Measurements from ENCODE around the gene ERCC3.
A peak's percentile ranks its signal among the peaks of the same experiment; 100 is the strongest.

ERCC3 gene

GRCh38 chr2:127305990-127306585, 12.1 kb upstream of the ERCC3 start:
- no peak for DNase-seq
- Mint-ChIP-seq H3K27me3 (no peaks in the 10 kb centered on the region), H3K9me3 (no peaks in the 10 kb centered on the region), H3K27ac (peak overlapping the region in 1 of 2 donors; percentile 2), H3K4me1 (no peaks in the 10 kb centered on the region), H3K4me3 (no peak overlapping the region)
- no peak for ATAC-seq

GRCh38 chr2:127302168-127302567, 8.2 kb upstream of the ERCC3 start:
- no peak for ATAC-seq
- H3K9me3 Mint-ChIP-seq: no peaks in the 10 kb centered on the region
- no peak overlapping the region for H3K4me3 Mint-ChIP-seq

DNA sequence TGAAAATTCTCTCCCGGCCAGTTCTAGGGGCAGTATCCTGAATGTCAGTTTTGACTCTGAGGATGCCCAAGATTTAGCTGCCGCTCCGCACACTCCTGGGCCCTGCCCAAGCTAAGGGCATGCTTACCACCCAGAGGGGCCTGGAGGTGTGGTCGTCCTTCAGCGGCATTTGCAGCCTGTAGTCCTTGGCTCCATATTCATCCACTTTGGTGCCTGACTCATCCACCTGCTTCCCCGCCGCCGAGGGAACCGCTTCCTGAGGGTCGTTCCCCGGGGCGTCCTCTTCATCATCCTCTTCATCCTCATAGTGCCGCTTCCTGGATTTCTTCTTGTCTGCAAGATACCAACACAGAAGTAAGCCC, 577 bp downstream of the ERCC3 start:
- Mint-ChIP-seq H3K9me3 (no peaks in the 10 kb centered on the region), H3K4me1 (peaks cover 39% of the 10 kb centered on the region), H3K27me3 (no peaks in the 10 kb centered on the region), H3K27ac (peak overlapping the region; percentile 98 to 100), H3K4me3 (peak overlapping the region; percentile 98 to 100)
- ATAC-seq: peak; percentile 8
- no peak for DNase-seq

More at GRCh38 chr2:127302168-127302567, 8.2 kb upstream of the ERCC3 start:
- no peak for DNase-seq
- Mint-ChIP-seq H3K27ac (no peak overlapping the region), H3K4me1 (no peaks in the 10 kb centered on the region), H3K27me3 (no peaks in the 10 kb centered on the region)

DNA sequence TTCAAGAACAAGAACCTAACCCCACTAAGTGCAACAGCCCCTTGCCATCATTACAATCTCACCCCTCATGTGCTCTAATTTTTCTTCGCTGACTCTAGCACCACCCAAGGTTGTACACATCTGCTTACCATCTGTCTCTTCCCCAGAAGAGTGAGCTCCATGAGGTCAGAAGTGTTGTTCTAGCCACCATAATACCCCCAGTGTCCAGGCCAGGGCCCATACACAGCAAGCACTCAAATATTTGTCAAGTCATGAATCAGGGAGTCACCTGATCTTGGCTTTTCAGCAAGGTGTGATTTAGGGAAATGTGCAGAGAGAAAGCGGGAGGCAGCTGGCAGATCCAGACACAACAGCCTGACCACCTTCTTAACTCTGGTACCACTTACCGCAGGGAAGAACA, 5.7 kb downstream of the ERCC3 start:
- ATAC-seq (no peak), DNase-seq (no peak)
- H3K4me3 Mint-ChIP-seq: no peak overlapping the region
- H3K27ac Mint-ChIP-seq: peak overlapping the region in 1 of 2 donors; percentile 8
- H3K4me1 Mint-ChIP-seq: peaks cover 51% of the 10 kb centered on the region
- H3K9me3 Mint-ChIP-seq: peaks cover 8 to 13% of the 10 kb centered on the region in 2 donors
- no peaks in the 10 kb centered on the region for H3K27me3 Mint-ChIP-seq

DNA sequence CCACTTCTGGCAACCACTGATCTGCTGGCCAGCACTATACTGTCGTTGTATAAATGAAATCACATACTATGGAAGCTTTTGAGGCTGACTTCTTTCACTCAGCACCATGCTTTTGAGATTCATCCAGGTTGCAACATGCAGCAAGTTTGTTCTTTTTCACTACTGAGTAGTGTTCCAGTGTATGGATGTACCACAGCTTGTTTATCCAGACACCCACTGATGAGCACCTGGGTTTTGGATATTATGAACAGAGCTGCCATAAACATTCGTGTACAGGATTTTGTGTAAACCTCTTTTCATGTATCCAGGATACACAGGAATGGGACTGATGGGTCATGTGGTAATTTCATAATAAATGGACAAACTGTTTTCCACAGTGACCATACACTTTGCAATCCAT, 10.7 kb downstream of the ERCC3 start:
- Mint-ChIP-seq H3K27ac (no peak overlapping the region), H3K4me3 (no peak overlapping the region), H3K27me3 (no peaks in the 10 kb centered on the region)

GRCh38 chr2:127280693-127281092, 13.3 kb downstream of the ERCC3 start:
- Mint-ChIP-seq H3K27ac (peak overlapping the region in 1 of 2 donors; percentile 14), H3K9me3 (peaks cover 8 to 13% of the 10 kb centered on the region in 2 donors), H3K4me1 (peaks cover 44% of the 10 kb centered on the region), H3K27me3 (no peaks in the 10 kb centered on the region), H3K4me3 (no peak overlapping the region)
- no peak for ATAC-seq
- DNase-seq: no peak

More for the DNA sequence above, 10.7 kb downstream of the ERCC3 start:
- Mint-ChIP-seq H3K9me3 (peaks cover 8 to 13% of the 10 kb centered on the region in 2 donors), H3K4me1 (peaks cover 47% of the 10 kb centered on the region)
- no peak for DNase-seq
- no peak for ATAC-seq

DNA sequence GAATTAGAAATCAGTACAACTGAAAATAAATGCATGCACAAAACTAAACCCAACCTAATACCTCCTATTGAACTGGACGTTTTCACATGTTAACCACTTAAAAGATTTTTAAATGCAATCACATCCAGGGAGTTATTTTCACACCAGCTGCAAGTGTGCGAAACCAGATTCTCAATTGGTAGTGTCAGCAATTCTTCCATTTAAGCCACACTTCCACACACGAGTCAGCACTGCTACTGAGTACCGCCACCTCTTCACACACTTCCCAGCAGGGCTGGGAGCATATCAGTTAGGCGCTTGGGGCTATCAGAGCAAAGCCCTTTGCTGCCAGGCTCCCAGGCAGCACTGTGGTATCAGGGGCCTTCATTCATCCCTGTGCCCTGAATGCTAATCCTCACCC, 14.2 kb downstream of the ERCC3 start:
- ATAC-seq (no peak), DNase-seq (no peak)
- Mint-ChIP-seq H3K4me1 (peaks cover 49% of the 10 kb centered on the region), H3K27ac (peak overlapping the region in 1 of 2 donors; percentile 8), H3K4me3 (no peak overlapping the region), H3K9me3 (peaks cover 8 to 13% of the 10 kb centered on the region in 2 donors), H3K27me3 (no peaks in the 10 kb centered on the region)

- peaks cover 3 to 7% of the 10 kb centered on the region in 2 donors for H3K9me3 Mint-ChIP-seq
- H3K27me3 Mint-ChIP-seq: no peaks in the 10 kb centered on the region
- H3K4me1 Mint-ChIP-seq: peaks cover 41% of the 10 kb centered on the region
- DNase-seq (no peak), ATAC-seq (no peak)
- H3K4me3 Mint-ChIP-seq: no peak overlapping the region
- peak overlapping the region; percentile 20 to 36 for H3K27ac Mint-ChIP-seq
Measured at GRCh38 chr2:127278959-127279358, 15.0 kb downstream of the ERCC3 start.

DNA sequence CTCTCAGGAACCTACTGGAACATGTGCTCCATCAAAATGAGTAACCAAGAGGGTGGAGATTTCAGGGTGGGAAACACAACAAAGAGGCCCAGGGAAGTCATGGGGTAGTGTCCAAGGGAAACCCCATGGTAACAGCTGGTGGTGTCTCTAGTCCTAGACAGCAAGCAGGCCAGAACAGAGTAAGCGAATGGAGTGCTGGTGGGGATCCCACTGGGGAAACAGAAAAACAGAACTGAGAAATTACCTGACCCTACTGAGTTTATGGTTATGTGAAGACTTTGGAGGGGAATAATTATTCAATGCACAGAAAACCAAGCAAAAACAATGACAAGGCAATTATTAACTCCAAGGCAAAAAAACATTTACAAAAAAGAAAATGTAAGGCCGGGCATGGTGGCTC, 16.9 kb downstream of the ERCC3 start:
- ATAC-seq (no peak), DNase-seq (no peak)
- Mint-ChIP-seq H3K9me3 (no peaks in the 10 kb centered on the region), H3K27me3 (no peaks in the 10 kb centered on the region), H3K4me1 (peaks cover 24% of the 10 kb centered on the region), H3K27ac (peak overlapping the region; percentile 40 to 83), H3K4me3 (no peak overlapping the region)

- peaks cover 18% of the 10 kb centered on the region for H3K4me1 Mint-ChIP-seq
- no peak overlapping the region for H3K27ac Mint-ChIP-seq
- no peak overlapping the region for H3K4me3 Mint-ChIP-seq
- no peak for DNase-seq
- no peak for ATAC-seq
- H3K9me3 Mint-ChIP-seq: no peaks in the 10 kb centered on the region
- no peaks in the 10 kb centered on the region for H3K27me3 Mint-ChIP-seq
Measured at GRCh38 chr2:127275789-127276188, 18.2 kb downstream of the ERCC3 start.

DNA sequence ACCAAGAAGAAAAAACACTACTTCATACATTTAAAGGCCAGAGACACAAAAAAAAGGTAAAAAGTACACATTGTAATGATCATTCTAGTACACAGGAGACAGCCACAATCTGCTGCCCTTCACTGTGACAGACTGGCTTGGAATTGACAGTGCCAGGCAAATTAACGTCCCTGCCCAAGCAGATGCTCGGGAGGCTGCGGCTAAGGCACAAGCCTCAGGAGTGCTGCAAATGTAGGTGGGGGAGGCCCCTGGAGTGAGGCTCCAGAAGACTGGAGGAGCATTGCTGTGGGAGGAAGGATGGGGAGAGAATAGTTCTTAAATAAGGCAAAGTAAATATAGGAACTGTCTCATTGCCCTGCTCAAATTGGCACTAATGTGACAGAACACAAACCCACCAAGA, 18.6 kb downstream of the ERCC3 start:
- no peak overlapping the region for H3K27ac Mint-ChIP-seq
- no peaks in the 10 kb centered on the region for H3K9me3 Mint-ChIP-seq
- H3K4me1 Mint-ChIP-seq: peaks cover 18% of the 10 kb centered on the region
- DNase-seq (no peak), ATAC-seq (no peak)
- H3K4me3 Mint-ChIP-seq: no peak overlapping the region
- no peaks in the 10 kb centered on the region for H3K27me3 Mint-ChIP-seq

GRCh38 chr2:127270663-127271062, 23.3 kb downstream of the ERCC3 start:
- Mint-ChIP-seq H3K27ac (no peak overlapping the region), H3K27me3 (no peaks in the 10 kb centered on the region), H3K4me1 (peaks cover 5% of the 10 kb centered on the region), H3K9me3 (no peaks in the 10 kb centered on the region), H3K4me3 (no peak overlapping the region)
- no peak for ATAC-seq
- DNase-seq: no peak

- Mint-ChIP-seq H3K4me3 (no peak overlapping the region), H3K27ac (no peak overlapping the region), H3K4me1 (no peaks in the 10 kb centered on the region), H3K27me3 (no peaks in the 10 kb centered on the region), H3K9me3 (no peaks in the 10 kb centered on the region)
- ATAC-seq (no peak), DNase-seq (no peak)
Measured at GRCh38 chr2:127261804-127262406, 32.0 kb downstream of the ERCC3 start.

DNA sequence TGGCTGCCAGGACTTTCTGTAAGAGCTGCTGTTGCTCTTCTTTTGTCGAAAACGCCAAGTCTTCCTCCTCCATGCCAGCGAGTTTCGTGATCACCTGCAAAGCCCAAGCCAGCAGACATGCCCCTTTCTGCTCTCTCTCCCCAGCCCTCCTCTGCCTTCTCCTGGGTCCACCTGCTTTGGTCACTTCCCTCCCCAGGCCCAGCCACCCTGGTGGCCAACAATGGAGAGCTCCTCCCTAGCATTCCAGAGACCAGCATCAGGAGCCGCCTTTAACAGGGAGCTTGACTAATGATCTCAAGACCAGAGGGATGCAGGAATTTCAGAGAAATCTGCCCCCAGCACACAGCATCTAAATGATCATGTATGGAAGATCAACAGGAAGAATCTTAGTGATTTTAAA, 34.6 kb downstream of the ERCC3 start:
- Mint-ChIP-seq H3K27me3 (no peaks in the 10 kb centered on the region), H3K4me3 (no peak overlapping the region), H3K4me1 (peaks cover 6% of the 10 kb centered on the region), H3K27ac (peak overlapping the region; percentile 2 to 16), H3K9me3 (no peaks in the 10 kb centered on the region)
- ATAC-seq (no peak), DNase-seq (no peak)

GRCh38 chr2:127256866-127257265, 37.1 kb downstream of the ERCC3 start:
- no peak for DNase-seq
- no peak for ATAC-seq
- peaks cover 6% of the 10 kb centered on the region for H3K4me1 Mint-ChIP-seq
- no peaks in the 10 kb centered on the region for H3K9me3 Mint-ChIP-seq
- H3K27ac Mint-ChIP-seq: no peak overlapping the region
- no peaks in the 10 kb centered on the region for H3K27me3 Mint-ChIP-seq
- no peak overlapping the region for H3K4me3 Mint-ChIP-seq

- H3K9me3 Mint-ChIP-seq: no peaks in the 10 kb centered on the region
- no peaks in the 10 kb centered on the region for H3K27me3 Mint-ChIP-seq
- H3K4me1 Mint-ChIP-seq: peaks cover 6% of the 10 kb centered on the region
- DNase-seq (no peak), ATAC-seq (no peak)
- no peak overlapping the region for H3K27ac Mint-ChIP-seq
- H3K4me3 Mint-ChIP-seq: no peak overlapping the region
Measured at GRCh38 chr2:127256381-127256780, 37.6 kb downstream of the ERCC3 start.

- H3K4me3 Mint-ChIP-seq: no peak overlapping the region
- DNase-seq (no peak), ATAC-seq (no peak)
- peaks cover 6% of the 10 kb centered on the region for H3K4me1 Mint-ChIP-seq
- H3K27ac Mint-ChIP-seq: peak overlapping the region in 1 of 2 donors; percentile 49
- no peaks in the 10 kb centered on the region for H3K9me3 Mint-ChIP-seq
- no peaks in the 10 kb centered on the region for H3K27me3 Mint-ChIP-seq
Measured at GRCh38 chr2:127255721-127256120, 38.2 kb downstream of the ERCC3 start.

Measured in stimulated activated naive CD8-positive, alpha-beta T cell treated with anti-CD3 and anti-CD28 coated beads, Interleukin-15, amount 100 ng/mL, for 72 hours (primary cell).